ENCODE measurements around the gene PPEF1. TPM values are rescaled to one million over a fixed set of nuclear protein-coding genes. Genes with fewer than 3 reads are reported as not detected.

The PPEF1 gene
- total RNA-seq, 4 donors from 2014 or later = 0.62 to 1.0 TPM; not detected in 2

DNA sequence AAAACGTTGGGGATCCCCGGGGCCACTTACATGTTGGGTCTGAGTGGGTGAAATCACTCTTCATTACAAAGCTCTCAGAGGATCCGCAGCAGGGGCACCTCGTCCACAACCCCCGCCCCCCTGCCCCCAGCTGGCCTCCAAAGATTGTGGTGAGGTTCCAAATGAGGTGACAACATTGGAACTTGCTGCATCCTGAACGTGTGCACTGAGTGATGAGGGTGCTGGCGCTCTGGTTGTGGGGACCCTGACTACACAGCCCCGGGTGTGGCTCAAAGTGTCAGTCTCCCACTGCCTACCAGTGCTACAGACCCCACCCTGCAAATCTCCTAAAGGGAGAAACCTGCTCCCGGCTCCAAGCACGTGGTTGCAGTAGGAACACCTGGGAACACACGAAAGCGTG lies 164.5 kb downstream of the PPEF1 start:
- 24 to 50% methylated on average over 5 to 12 of the region's 12 CpGs for WGBS, 2 donors
- DNase-seq (ENCODE audit: low spot score in 2 of 2) = no peak
- intact Hi-C loops (cut with DNase I; ENCODE audit: low total_unique reads) = no loop called here
- TF ChIP-seq, protein P1, sequence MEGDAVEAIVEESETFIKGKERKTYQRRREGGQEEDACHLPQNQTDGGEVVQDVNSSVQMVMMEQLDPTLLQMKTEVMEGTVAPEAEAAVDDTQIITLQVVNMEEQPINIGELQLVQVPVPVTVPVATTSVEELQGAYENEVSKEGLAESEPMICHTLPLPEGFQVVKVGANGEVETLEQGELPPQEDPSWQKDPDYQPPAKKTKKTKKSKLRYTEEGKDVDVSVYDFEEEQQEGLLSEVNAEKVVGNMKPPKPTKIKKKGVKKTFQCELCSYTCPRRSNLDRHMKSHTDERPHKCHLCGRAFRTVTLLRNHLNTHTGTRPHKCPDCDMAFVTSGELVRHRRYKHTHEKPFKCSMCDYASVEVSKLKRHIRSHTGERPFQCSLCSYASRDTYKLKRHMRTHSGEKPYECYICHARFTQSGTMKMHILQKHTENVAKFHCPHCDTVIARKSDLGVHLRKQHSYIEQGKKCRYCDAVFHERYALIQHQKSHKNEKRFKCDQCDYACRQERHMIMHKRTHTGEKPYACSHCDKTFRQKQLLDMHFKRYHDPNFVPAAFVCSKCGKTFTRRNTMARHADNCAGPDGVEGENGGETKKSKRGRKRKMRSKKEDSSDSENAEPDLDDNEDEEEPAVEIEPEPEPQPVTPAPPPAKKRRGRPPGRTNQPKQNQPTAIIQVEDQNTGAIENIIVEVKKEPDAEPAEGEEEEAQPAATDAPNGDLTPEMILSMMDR (IDR thresholded peaks at IDR 0.05) = no peak
- TF ChIP-seq POLR2A (IDR thresholded peaks at IDR 0.05) = no peak
- H3K4me3 ChIP-seq (ENCODE audit: low read depth, poor library complexity, severe bottlenecking) = no peak overlapping the region

DNA sequence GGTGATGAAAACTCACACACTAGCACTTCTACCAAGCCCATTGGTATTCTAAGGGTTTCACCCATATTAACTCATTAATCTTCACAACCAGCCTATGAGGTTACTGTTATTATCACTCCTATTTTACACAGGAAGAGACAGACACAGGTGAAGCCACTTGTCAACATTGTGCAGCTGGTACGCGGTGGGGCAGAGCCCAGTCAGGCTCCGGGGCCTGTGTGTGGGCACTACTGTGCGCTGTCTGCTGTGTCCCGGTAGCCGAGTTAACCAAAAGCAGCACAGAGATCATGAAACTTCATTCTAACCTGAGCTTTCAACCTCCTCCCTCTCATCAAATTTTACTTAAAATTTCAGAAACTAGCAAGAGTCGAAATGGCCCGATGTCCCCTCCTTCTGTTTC lies 165.2 kb downstream of the PPEF1 start:
- intact Hi-C loops (cut with DNase I; ENCODE audit: low total_unique reads) = no loop called here
- no peak for TF ChIP-seq POLR2A (IDR thresholded peaks at IDR 0.05)
- TF ChIP-seq, protein P1 (IDR thresholded peaks at IDR 0.05) = no peak
- WGBS, 2 donors = 62 to 79% methylated on average over 8 of the region's 8 CpGs
- DNase-seq (ENCODE audit: low spot score in 2 of 2) = peak in 1 of 2 donors; percentile 52
- no peak overlapping the region for H3K4me3 ChIP-seq (ENCODE audit: low read depth, poor library complexity, severe bottlenecking)

DNA sequence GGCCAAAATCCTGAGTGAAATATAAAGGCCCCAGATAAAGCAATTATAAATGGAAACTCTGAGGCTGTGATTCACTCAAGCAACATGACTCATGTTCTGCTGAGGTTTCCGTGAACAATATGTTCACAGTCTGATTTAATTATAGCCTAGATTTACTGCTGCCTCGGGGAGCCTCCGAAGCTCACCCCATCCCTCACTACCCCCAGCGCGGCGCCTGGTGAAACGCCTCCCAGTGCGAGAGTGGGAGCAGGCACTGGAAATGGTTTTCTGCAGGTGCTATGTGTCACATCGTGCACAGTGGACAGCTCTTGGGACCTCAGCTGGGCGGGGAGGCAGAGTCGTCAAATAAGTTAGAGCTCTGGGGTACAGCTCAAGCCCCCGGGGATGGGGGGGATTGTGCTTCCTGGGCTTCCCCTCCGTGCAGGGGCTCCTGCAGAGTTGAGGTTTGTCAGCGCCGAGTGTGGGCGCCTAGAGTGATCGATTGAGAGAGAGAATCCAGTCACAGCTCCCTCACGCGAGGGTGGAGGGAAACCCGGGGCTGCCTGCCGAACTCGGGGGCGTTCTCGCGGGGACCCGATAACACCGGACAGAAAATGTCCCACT lies 165.8 kb downstream of the PPEF1 start:
- DNase-seq (ENCODE audit: low spot score in 2 of 2) = peak in 1 of 2 donors; percentile 74
- 14 to 62% methylated on average over 10 to 27 of the region's 27 CpGs for WGBS, 2 donors
- TF ChIP-seq POLR2A (IDR thresholded peaks at IDR 0.05) = no peak
- TF ChIP-seq, protein P1 (IDR thresholded peaks at IDR 0.05) = no peak
- intact Hi-C loops (cut with DNase I; ENCODE audit: low total_unique reads) = no loop called here
- H3K4me3 ChIP-seq (ENCODE audit: low read depth, poor library complexity, severe bottlenecking) = no peak overlapping the region

DNA sequence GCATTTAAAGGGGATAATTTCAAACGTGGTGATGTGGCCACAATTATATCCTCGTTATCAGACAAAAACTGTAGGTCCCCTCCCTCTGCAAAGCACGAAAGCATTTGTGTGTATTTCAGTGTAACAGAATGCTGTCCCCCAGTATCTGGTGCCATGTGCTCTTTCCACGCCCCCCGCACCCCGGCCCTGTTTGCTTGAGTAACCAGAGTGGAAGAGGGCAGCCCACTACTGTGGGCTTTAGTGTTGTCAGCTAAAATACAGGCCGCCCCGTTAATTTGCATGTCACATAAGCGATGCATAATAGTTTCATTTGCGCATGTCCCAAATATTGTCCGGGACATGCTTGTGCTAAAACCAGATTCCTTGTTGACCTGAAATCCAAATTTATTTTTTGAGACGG lies 166.4 kb downstream of the PPEF1 start:
- TF ChIP-seq, protein P1 (IDR thresholded peaks at IDR 0.05) = no peak
- TF ChIP-seq POLR2A (IDR thresholded peaks at IDR 0.05) = no peak
- intact Hi-C loops (cut with DNase I; ENCODE audit: low total_unique reads) = no loop called here
- 82 to 87% methylated on average over 11 to 12 of the region's 12 CpGs for WGBS, 2 donors
- DNase-seq (ENCODE audit: low spot score in 2 of 2) = peak in 1 of 2 donors; percentile 78
- no peak overlapping the region for H3K4me3 ChIP-seq (ENCODE audit: low read depth, poor library complexity, severe bottlenecking)

DNA sequence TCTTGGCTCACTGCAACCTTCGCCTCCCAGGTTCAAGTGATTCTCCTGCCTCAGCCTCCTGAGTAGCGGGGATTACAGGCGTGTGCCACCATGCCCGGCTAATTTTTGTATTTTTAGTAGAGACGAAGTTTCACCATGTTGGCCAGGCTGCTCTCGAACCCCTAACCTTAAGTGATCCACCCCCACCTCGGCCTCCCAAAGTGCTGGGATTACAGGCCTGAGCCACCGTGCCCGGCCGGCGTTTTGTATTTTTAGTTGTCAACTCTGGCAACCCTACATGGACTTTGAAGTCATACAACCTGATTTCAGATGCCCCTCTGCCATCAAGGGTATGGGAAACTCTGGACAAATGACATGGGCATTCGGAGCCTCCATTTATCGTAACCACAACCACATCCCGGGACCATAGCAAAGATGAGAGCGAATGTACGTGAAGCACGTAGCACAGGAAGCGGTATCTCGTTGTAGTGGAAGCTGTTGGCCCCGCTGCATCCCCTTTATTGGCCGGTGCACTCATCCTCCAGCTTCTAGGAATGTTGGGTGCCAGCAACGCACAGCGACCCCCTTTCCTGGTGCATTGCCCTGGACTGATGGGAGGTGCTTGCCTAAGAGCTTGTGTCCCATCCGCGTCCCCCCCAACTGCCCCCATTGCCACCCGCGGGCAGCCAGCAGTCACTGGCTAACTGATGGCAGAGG lies 167.3 kb downstream of the PPEF1 start:
- TF ChIP-seq, protein P1 (IDR thresholded peaks at IDR 0.05) = no peak
- no peak for TF ChIP-seq POLR2A (IDR thresholded peaks at IDR 0.05)
- 88 to 89% methylated on average over 21 to 27 of the region's 27 CpGs for WGBS, 2 donors
- H3K4me3 ChIP-seq (ENCODE audit: low read depth, poor library complexity, severe bottlenecking) = no peak overlapping the region
- intact Hi-C loops (cut with DNase I; ENCODE audit: low total_unique reads) = no loop called here
- peak in 1 of 2 donors; percentile 74 for DNase-seq (ENCODE audit: low spot score in 2 of 2)

Data from lower leg skin (tissue), 4 donors.